ENCODE measurements around the gene OR4F6. TPM values are rescaled to one million over a fixed set of nuclear protein-coding genes. Genes with fewer than 3 reads are reported as not detected.

OR4F6 gene
- total RNA-seq, 2 donors from 2014 or later: not detected

- 80% methylated on average over 6 of the region's 6 CpGs for WGBS
Measured at GRCh38 chr15:101805605-101806345, 2.5 kb downstream of the OR4F6 start.

DNA sequence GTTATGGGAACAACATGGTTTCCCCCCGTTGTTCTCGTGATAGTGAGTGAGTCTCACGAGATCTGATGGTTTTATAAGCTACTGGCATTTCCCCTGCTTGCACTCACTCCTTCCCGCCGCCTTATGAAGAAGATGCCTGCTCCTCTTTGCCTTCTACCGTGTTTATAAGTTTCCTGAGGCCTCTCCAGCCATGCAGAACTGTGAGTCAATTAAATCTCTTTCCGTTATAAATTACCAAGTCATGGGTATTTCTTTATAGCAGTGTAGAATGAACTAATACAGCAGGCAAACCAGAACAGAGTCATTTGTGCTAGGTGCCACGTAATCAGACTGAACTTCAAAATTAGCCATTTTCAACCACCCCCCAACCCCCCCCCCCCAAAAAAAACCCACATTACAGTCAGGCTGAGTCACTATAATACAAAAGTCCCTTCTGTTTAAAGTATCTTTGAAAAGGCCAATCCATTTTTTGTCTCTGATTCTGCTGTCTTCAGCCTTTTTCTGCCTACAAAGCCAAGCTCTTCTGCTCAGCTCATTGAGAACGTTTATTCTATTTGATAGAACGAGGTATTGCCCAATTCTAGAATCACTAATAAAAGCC is 4.1 kb downstream of the OR4F6 start:
- no peaks in the 10 kb centered on the region for H3K27me3 ChIP-seq (replicated peaks; ENCODE audit: insufficient read depth)
- no peak overlapping the region for H3K4me3 ChIP-seq
- 64% methylated on average over 10 of the region's 10 CpGs for WGBS
- no peaks in the 10 kb centered on the region for H3K9me3 ChIP-seq
- H3K4me1 ChIP-seq (replicated peaks): no peaks in the 10 kb centered on the region
- DNase-seq (ENCODE audit: low spot score): no peak
- H3K27ac ChIP-seq: no peak overlapping the region
- intact Hi-C loops (cut with DNase I): no loop called here
- TF ChIP-seq POLR2A (IDR thresholded peaks at IDR 0.05) (no peak), POLR2AphosphoS5 (IDR thresholded peaks at IDR 0.05) (no peak)
- TF ChIP-seq, protein P1, sequence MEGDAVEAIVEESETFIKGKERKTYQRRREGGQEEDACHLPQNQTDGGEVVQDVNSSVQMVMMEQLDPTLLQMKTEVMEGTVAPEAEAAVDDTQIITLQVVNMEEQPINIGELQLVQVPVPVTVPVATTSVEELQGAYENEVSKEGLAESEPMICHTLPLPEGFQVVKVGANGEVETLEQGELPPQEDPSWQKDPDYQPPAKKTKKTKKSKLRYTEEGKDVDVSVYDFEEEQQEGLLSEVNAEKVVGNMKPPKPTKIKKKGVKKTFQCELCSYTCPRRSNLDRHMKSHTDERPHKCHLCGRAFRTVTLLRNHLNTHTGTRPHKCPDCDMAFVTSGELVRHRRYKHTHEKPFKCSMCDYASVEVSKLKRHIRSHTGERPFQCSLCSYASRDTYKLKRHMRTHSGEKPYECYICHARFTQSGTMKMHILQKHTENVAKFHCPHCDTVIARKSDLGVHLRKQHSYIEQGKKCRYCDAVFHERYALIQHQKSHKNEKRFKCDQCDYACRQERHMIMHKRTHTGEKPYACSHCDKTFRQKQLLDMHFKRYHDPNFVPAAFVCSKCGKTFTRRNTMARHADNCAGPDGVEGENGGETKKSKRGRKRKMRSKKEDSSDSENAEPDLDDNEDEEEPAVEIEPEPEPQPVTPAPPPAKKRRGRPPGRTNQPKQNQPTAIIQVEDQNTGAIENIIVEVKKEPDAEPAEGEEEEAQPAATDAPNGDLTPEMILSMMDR (IDR thresholded peaks at IDR 0.05): no peak
- H3K36me3 ChIP-seq: no peaks in the 10 kb centered on the region

More at GRCh38 chr15:101805605-101806345, 2.5 kb downstream of the OR4F6 start:
- Histone ChIP-seq H3K27me3 (replicated peaks; ENCODE audit: insufficient read depth) (no peaks in the 10 kb centered on the region), H3K4me1 (replicated peaks) (no peaks in the 10 kb centered on the region), H3K27ac (no peak overlapping the region), H3K4me3 (no peak overlapping the region), H3K9me3 (no peaks in the 10 kb centered on the region), H3K36me3 (no peaks in the 10 kb centered on the region)
- DNase-seq (ENCODE audit: low spot score): no peak
- TF ChIP-seq, protein P1 (IDR thresholded peaks at IDR 0.05): no peak
- TF ChIP-seq POLR2AphosphoS5 (IDR thresholded peaks at IDR 0.05): no peak
- no peak for TF ChIP-seq POLR2A (IDR thresholded peaks at IDR 0.05)
- intact Hi-C loops (cut with DNase I): no loop called here

GRCh38 chr15:101808201-101808600 is 4.9 kb downstream of the OR4F6 start:
- no peak for DNase-seq (ENCODE audit: low spot score)
- no peaks in the 10 kb centered on the region for H3K27me3 ChIP-seq (replicated peaks; ENCODE audit: insufficient read depth)
- WGBS: 42% methylated on average over 2 of the region's 2 CpGs
- no peaks in the 10 kb centered on the region for H3K9me3 ChIP-seq
- H3K27ac ChIP-seq: no peak overlapping the region
- H3K36me3 ChIP-seq: no peaks in the 10 kb centered on the region
- TF ChIP-seq, protein P1 (IDR thresholded peaks at IDR 0.05): no peak
- TF ChIP-seq POLR2A (IDR thresholded peaks at IDR 0.05) (no peak), POLR2AphosphoS5 (IDR thresholded peaks at IDR 0.05) (no peak)
- intact Hi-C loops (cut with DNase I): no loop called here
- no peaks in the 10 kb centered on the region for H3K4me1 ChIP-seq (replicated peaks)
- no peak overlapping the region for H3K4me3 ChIP-seq

DNA sequence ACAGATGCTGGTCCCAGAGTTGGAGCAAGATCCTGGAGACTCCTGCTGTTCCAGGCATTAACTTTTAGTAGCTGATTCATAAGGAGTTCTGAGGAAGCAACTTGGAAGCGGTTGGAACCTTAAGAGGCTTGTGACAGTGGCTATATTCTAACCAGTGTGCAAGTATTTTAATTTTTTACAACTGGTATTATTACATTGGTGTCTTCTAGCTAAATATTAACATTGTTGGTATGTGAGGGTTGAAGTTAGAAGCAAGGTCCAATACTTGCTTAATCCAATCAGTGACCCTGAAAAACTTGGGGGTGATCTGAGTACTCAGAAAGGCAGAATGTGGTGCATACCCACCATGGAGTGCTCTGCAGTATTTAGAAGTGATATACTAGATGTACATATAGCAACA is 7.1 kb downstream of the OR4F6 start:
- 79% methylated on average over 1 of the region's 1 CpG for WGBS
- Histone ChIP-seq H3K4me1 (replicated peaks) (no peaks in the 10 kb centered on the region), H3K27ac (no peak overlapping the region), H3K27me3 (replicated peaks; ENCODE audit: insufficient read depth) (no peaks in the 10 kb centered on the region), H3K4me3 (no peak overlapping the region), H3K36me3 (no peaks in the 10 kb centered on the region), H3K9me3 (no peaks in the 10 kb centered on the region)
- intact Hi-C loops (cut with DNase I): no loop called here
- TF ChIP-seq POLR2AphosphoS5 (IDR thresholded peaks at IDR 0.05) (no peak), POLR2A (IDR thresholded peaks at IDR 0.05) (no peak)
- TF ChIP-seq, protein P1 (IDR thresholded peaks at IDR 0.05): no peak
- DNase-seq (ENCODE audit: low spot score): no peak

- no peak overlapping the region for H3K4me3 ChIP-seq
- H3K4me1 ChIP-seq (replicated peaks): no peaks in the 10 kb centered on the region
- no peak for TF ChIP-seq POLR2A (IDR thresholded peaks at IDR 0.05)
- TF ChIP-seq POLR2AphosphoS5 (IDR thresholded peaks at IDR 0.05): no peak
- TF ChIP-seq, protein P1 (IDR thresholded peaks at IDR 0.05): no peak
- no peak for DNase-seq (ENCODE audit: low spot score)
- intact Hi-C loops (cut with DNase I): no loop called here
- no peaks in the 10 kb centered on the region for H3K36me3 ChIP-seq
- H3K27me3 ChIP-seq (replicated peaks; ENCODE audit: insufficient read depth): no peaks in the 10 kb centered on the region
- H3K27ac ChIP-seq: no peak overlapping the region
- no peaks in the 10 kb centered on the region for H3K9me3 ChIP-seq
- 51% methylated on average over 3 of the region's 3 CpGs for WGBS
Measured at GRCh38 chr15:101810876-101811275, 7.6 kb downstream of the OR4F6 start.

Measured in prostate gland (tissue), 2 donors.